Globus pallidus (tissue), 1 donor: ENCODE results near the gene PRKCD.
"Not testable (repeated sequence)": the region's sequence is repeated elsewhere in the genome, so short reads cannot be mapped to it uniquely, and the experiment has no call there.

Experiments used
- DNase-seq: peaks from one replicate; pipeline ENCODE4 v3.0.0-alpha.2; 2015; ENCODE audit warnings: low spot score

Gene PRKCD

DNA sequence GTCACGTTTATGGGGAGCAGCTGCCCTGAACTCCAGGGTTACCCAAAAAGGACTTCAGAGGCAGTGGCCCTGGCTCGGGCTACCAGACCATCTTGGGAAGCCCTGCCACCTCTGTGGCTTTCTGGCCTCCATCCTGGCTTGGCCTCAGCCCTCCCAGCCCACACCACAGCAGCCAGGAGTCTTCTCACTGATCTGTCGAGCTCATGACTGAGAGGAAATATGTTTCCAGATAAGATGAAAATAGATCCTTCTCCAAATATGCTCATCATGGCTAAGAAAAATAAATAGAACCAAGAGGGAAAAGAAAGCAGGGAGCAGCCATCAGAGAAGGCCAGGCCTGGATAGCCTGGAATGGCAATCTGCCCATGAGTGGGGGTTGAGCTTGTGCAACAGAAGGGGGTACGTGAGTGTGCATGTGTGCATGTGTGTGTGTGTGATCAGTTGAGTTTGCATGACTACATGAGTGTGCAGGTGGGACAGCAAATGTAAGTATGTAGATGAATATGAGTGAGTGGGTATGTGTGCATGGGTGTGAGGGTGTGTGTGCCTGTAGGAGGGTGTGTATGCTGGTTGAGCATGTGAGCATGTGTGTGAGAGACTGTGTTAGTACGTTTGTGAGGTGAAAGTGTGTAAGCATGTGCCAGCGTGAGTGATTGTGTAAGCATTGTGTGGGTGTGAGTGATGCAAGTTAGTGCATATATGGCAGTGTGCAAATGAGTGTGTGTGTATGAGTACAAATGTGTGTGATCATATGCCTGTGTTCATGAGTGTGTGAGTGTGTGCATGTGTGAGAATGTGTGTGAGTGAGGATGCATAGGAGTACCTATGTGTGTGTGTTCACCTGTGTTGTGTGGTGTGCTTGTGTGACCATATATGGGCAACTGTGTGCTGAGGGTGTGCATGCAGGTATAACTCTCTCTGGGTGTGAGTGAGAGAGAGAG lies 20.8 kb upstream of the PRKCD start:
- no peak for DNase-seq

GRCh38 chr3:53140847-53141845 lies 19.9 kb upstream of the PRKCD start:
- DNase-seq: no peak

DNA sequence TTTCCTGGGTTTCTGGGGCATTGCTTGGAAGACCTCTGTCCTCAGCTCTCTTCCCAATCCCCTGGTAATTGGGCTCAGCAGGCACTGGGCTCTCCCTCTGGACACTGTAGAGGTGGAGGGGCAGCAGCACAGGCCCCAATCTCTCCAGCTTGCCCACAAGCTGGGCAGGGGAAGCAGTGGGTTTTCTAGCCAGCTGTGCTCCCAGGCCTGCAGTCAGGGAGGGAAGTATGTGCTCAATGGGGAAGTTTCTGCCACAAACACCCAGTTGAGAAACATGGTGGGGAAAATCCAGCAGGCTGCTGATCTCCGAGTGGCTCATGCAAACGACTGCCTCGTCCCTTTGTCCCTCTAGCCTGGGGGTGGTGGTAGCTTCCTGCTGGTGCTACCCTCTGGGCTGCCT lies 18.0 kb upstream of the PRKCD start:
- no peak for DNase-seq

- DNase-seq: no peak
Observed at GRCh38 chr3:53144446-53144845, 16.6 kb upstream of the PRKCD start.

DNA sequence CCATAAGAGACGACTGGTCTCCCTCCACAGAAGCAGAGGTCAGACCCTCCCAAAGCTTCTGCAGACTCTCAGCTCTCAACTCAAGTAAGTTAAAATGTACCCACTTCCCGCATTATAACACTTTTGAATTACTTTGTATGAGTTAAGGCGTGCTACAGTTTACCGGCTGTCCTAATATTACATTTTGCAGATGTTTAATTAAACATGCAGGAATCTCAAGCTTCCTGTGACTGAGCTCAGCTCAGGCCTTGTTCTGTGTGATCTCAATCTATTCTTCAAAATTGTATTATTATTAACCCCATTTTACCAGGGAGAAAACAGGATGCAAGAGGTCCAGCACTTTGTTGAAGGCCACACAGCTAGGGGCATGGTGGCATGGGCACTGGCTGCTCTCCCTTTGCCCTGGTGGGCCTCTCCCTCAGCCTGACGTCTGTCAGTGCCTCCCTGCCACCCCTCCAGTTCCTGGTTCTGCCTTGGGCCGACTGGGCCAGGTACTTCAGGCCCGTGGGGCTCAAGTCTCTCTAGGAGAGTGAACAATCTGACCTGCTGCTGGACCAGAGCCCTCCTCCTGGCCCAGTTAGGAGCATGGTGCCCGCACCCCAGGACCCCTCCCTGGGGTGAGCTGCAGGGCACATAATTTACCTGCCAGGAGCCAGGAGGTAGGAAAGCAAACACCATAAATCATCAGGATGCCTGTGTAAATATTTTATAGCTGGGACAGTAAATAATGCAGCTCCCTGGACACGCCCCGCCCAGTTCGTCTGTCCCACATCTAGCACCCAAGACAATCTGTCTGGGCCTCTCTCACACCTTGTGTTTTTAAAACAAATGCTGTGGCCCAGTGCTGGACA lies 15.9 kb upstream of the PRKCD start:
- no peak for DNase-seq

- no peak for DNase-seq
Observed at GRCh38 chr3:53145713-53146080, 15.3 kb upstream of the PRKCD start.

- DNase-seq: no peak
Observed at GRCh38 chr3:53146319-53146891, 14.6 kb upstream of the PRKCD start.

DNA sequence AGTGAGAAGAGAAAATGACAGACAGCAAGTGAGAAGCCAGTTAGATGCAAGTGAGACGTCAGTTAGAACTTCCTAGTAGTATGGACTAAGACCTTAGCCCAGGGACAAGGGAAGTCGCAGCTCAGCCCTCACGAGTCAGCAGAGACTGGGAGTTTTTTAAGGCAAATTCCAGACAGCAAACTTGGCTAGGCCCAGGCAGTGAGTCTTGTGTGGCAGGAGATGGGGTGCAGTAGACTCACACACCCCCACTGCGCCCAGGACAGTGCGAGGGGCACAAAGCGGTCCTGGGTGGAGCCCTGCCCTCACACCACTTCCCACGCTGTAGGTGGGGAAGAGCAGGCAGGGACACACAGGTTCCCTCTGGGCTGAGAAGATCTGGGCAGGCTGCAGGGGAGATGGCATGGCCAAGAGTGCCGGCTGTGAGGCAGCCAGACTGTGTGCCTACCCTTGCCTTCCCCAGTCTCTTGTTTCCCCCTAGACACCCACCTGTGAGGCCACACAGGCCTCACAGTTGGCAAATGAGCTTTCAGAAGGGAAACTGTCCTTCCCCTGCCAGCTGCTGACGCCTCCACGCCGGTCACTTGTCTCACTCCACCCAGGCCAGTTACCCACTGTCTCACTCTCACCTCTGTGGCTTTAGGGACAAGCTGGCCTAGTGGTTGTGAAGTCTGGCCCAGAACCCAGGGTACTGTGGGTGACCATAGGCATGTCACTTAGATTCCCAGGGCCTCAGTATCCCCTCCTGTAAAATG lies 13.7 kb upstream of the PRKCD start:
- DNase-seq: no peak

GRCh38 chr3:53147903-53148400 lies 13.1 kb upstream of the PRKCD start:
- no peak for DNase-seq

DNA sequence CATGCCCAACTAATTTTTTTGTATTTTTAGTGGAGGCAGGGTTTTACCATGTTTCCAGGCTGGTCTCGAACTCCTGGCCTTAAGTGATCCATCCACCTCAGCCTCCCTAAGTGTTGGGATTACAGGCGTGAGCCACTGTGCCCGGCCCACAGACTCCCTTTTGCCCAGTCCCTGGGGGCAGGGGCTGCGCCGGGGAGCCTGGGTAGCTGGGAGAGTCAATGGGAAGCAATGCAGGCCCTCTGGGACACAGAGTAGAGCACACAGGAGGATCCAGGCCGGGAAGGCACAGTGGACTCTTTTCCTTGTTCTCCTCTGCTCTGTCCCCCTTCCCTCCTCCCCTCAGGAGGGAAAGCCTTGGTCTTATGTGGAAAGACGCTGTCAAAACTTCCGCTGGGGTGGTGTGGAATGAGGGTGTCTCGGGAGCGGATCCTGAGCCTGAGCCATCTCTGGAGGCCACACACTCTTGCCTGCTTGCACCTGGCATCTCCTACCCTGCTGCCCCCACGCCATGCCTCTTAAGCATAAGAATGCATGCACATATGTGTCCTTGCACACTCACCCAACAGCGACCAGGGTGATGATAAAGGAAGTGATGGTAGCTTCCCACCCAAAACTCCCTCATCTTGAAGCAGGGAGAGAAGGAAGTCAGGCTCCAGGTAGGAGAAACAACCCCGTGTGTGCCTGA lies 11.9 kb upstream of the PRKCD start:
- DNase-seq: no peak

GRCh38 chr3:53149699-53150098 lies 11.3 kb upstream of the PRKCD start:
- no peak for DNase-seq

- no peak for DNase-seq
Observed at GRCh38 chr3:53150247-53151085, 10.5 kb upstream of the PRKCD start.

DNA sequence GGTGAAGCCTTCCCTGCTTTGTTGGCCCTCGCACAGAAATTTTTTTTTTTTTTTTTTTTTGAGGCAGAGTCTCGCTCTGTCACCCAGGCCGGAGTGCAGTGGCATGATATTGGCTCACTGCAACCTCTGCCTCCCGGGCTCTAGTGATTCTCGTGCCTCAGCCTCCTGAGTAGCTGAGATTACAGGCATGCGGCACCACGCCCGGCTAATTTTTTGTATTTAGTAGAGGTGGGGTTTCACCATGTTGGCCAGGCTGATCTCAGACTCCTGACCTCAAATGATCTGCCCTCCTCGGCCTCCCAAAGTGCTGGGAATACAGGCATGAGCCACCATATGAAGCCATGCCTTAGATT lies 9.9 kb upstream of the PRKCD start:
- DNase-seq: not testable (repeated sequence)

DNA sequence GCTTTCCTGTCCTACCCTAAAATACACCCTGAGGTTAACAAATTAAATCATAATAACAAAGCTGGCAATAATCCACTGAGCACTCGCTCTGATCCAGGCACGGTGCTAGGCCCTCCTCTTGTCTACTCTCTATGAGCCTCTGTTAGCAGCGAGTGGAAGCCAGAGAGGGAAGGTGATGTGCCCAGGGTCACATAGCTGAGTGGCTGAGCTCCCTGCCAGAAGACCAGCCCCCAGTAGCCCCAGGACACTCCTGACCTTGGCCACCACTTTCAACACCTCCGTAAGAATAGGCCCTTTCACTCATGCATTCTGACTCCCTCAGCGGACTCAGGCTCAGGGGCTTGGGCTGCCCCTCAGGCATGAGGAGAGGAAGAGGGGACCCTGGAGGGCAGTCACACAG lies 9.5 kb upstream of the PRKCD start:
- DNase-seq: no peak

DNA sequence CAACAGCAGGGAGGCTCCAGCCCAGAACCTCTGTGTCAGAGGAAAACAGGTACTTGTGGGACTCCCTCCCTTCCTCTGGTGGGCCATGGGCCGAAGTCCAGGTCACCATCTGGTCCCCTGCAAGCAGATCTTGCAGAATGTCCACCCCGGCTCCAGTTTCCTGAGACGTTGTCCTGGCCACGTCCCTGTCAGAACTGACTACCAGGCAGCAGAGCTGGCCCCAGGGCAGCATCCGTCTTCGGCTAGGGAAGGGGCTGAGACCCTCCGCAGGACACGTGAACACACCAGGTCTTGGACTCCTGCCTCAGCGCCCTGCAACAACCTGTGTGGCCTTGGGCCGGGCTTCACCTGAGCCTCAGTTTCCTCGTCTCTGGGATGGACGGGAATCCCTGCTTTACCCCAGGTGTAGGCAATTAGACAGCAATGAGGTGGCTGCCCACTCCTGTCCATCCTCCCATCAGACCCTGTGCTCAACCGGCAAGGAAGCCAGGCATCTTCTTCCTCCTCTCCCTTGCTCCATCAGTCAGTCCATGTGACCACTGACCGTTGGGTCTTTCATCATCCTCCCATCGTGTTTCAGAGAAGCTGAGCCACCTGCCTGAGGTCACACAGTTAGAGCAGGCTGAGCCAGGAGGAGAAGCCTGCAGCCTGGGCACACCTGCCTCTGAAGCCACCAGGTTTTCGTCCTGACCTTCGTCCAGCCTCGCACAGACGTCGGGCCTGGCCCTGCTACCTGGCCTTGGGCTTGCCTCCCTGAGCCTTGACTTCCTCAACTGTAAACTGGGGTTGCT lies 8.9 kb upstream of the PRKCD start:
- no peak for DNase-seq

DNA sequence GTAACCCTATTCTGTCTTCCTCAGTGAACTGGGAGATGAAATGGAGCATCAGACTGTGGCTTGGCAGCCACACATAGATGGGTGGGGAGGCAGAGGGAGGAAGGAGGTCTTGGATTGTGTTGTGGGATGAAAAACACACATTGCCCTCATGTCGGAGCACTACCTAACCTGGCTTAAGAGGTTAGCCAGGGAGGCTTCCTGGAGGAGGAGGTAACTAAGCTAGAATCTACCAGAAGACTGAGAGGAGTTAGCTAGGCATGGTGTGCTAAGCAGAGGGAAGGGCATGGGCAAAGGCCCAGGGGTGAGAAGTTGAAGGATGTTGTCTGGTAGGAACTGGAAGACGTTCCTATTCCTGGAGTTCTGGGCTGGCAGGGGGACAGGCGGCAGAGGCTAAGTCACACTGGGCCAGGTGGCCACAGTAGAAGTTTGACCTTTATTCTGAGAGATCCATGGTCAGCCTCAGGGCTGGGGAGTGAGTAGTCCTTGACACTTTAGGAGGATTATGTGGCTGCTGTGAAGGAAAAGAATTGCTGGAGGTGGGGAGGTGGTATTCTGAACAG lies 7.7 kb upstream of the PRKCD start:
- DNase-seq: no peak

DNA sequence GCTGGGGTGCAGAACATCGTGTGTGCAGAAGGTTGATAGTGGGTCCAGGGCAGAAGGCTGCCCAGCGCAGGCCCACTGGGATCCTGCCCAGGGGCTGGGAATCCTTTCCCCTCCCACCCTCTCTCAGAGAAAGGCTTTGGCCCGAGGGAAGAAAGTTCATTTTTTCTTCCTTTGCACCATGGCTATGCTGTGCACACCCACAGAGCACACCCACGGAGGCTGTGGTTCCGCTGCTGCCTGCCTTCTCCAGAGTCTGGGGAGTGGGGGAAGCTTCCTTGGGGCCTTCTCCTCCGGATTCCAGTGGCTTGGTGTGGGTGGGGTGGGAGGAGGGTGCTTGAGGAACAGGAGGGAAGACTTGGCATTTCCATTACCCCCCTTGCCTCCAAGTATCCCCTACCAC lies 7.0 kb upstream of the PRKCD start:
- no peak for DNase-seq

- no peak for DNase-seq
Observed at GRCh38 chr3:53154881-53155285, 6.1 kb upstream of the PRKCD start.
